Nephron (organoid): ENCODE measurements around the gene H3-3A.

Source experiments
- H3K27ac Mint-ChIP-seq, 3 experiments: 2 replicates each; pipeline ENCODE4 v1.8.0; 2020; ENCODE audit warnings: mixed read lengths in 3 of 3, mild to moderate bottlenecking in 2 of 3, moderate library complexity in 1 of 3
- H3K27me3 Mint-ChIP-seq: 2 replicates; pipeline ENCODE4 v1.8.0; 2021; ENCODE audit warnings: low read depth, mild to moderate bottlenecking, moderate library complexity, mixed read lengths
- H3K36me3 Mint-ChIP-seq: 2 replicates; pipeline ENCODE4 v1.8.0; 2020; ENCODE audit warnings: low read depth, mixed read lengths
- H3K4me1 Mint-ChIP-seq: 2 replicates; pipeline ENCODE4 v1.8.0; 2020; ENCODE audit warnings: mixed read lengths
- H3K4me3 Mint-ChIP-seq, 3 experiments: 2 replicates each; pipeline ENCODE4 v1.8.0; 2020; ENCODE audit warnings: mild to moderate bottlenecking in 3 of 3, mixed read lengths in 3 of 3, moderate library complexity in 2 of 3
- H3K9me3 Mint-ChIP-seq: 2 replicates; pipeline ENCODE4 v1.8.0; 2020; ENCODE audit warnings: mixed read lengths
- TF ChIP-seq, protein P1 (sequence below), 3 experiments: fragments of 200-600 bp; sonication (generic); IDR thresholded peaks; one replicate each; pipeline ENCODE4 v1.5.0; 2021; ENCODE audit warnings: antibody characterized with exemption in 3 of 3; ENCODE audit not compliant: unreplicated experiment in 3 of 3

Gene H3-3A

GRCh38 chr1:226062558-226063223, at the start of gene H3-3A:
TSS of gene H3-3A (plus strand) at chr1:226062716. CDS start at chr1:226064352, 1,636 bp downstream.
- Mint-ChIP-seq H3K4me1 (peaks cover 47% of the 10 kb centered on the region), H3K27me3 (no peaks in the 10 kb centered on the region), H3K36me3 (peaks cover 49% of the 10 kb centered on the region), H3K27ac (peak within 1 kb of the TSS; percentile 99 to 100 (median 100)), H3K9me3 (no peaks in the 10 kb centered on the region), H3K4me3 (peak within 1 kb of the TSS; percentile 100)
- TF ChIP-seq, protein P1, sequence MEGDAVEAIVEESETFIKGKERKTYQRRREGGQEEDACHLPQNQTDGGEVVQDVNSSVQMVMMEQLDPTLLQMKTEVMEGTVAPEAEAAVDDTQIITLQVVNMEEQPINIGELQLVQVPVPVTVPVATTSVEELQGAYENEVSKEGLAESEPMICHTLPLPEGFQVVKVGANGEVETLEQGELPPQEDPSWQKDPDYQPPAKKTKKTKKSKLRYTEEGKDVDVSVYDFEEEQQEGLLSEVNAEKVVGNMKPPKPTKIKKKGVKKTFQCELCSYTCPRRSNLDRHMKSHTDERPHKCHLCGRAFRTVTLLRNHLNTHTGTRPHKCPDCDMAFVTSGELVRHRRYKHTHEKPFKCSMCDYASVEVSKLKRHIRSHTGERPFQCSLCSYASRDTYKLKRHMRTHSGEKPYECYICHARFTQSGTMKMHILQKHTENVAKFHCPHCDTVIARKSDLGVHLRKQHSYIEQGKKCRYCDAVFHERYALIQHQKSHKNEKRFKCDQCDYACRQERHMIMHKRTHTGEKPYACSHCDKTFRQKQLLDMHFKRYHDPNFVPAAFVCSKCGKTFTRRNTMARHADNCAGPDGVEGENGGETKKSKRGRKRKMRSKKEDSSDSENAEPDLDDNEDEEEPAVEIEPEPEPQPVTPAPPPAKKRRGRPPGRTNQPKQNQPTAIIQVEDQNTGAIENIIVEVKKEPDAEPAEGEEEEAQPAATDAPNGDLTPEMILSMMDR (IDR thresholded peaks at IDR 0.05; ENCODE audit: unreplicated experiment in 3 of 3): no peak

GRCh38 chr1:226017070-226017469, 45.4 kb upstream of the H3-3A start:
- no peaks in the 10 kb centered on the region for H3K27me3 Mint-ChIP-seq

GRCh38 chr1:226019572-226019971, 42.9 kb upstream of the H3-3A start:
- H3K4me3 Mint-ChIP-seq: no peak overlapping the region
- no peaks in the 10 kb centered on the region for H3K27me3 Mint-ChIP-seq
- no peaks in the 10 kb centered on the region for H3K36me3 Mint-ChIP-seq
- TF ChIP-seq, protein P1 (IDR thresholded peaks at IDR 0.05; ENCODE audit: unreplicated experiment in 3 of 3): no peak
- H3K27ac Mint-ChIP-seq: no peak overlapping the region
- no peaks in the 10 kb centered on the region for H3K9me3 Mint-ChIP-seq
- peaks cover 6% of the 10 kb centered on the region for H3K4me1 Mint-ChIP-seq

More at GRCh38 chr1:226017070-226017469, 45.4 kb upstream of the H3-3A start:
- no peak overlapping the region for H3K27ac Mint-ChIP-seq
- peaks cover 6% of the 10 kb centered on the region for H3K4me1 Mint-ChIP-seq
- no peak overlapping the region for H3K4me3 Mint-ChIP-seq
- H3K9me3 Mint-ChIP-seq: no peaks in the 10 kb centered on the region
- TF ChIP-seq, protein P1 (IDR thresholded peaks at IDR 0.05; ENCODE audit: unreplicated experiment in 3 of 3): no peak
- no peaks in the 10 kb centered on the region for H3K36me3 Mint-ChIP-seq

- TF ChIP-seq, protein P1 (IDR thresholded peaks at IDR 0.05; ENCODE audit: unreplicated experiment in 3 of 3): no peak
- Mint-ChIP-seq H3K27ac (no peak overlapping the region), H3K9me3 (no peaks in the 10 kb centered on the region), H3K27me3 (no peaks in the 10 kb centered on the region), H3K36me3 (no peaks in the 10 kb centered on the region), H3K4me1 (peaks cover 6% of the 10 kb centered on the region), H3K4me3 (no peak overlapping the region)
Observed at GRCh38 chr1:226021401-226021800, 41.1 kb upstream of the H3-3A start.

- Mint-ChIP-seq H3K27ac (no peak overlapping the region), H3K9me3 (no peaks in the 10 kb centered on the region), H3K27me3 (no peaks in the 10 kb centered on the region), H3K4me1 (peaks cover 6% of the 10 kb centered on the region), H3K36me3 (no peaks in the 10 kb centered on the region), H3K4me3 (no peak overlapping the region)
- TF ChIP-seq, protein P1 (IDR thresholded peaks at IDR 0.05; ENCODE audit: unreplicated experiment in 3 of 3): no peak
Observed at GRCh38 chr1:226021801-226022200, 40.7 kb upstream of the H3-3A start.

DNA sequence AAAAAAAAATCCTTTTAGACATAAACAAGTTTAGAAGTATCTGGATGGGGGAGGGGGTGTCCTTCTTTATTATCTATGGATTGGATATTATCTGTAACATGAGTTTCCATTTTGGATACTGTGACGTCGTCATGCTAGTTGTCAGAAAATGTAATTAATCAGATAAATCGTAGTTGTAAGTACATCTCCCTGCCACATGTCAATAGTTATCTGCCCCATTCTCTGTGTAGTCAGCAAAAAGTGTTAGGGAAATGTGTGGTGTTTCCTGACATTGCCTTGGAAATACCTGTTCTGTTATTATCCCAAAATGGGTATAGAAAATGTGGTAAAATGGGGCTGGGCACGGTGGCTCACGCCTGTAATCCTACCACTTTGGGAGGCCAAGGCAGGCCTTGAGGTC, 38.8 kb upstream of the H3-3A start:
- Mint-ChIP-seq H3K27me3 (no peaks in the 10 kb centered on the region), H3K36me3 (no peaks in the 10 kb centered on the region)

More for the DNA sequence above, 38.8 kb upstream of the H3-3A start:
- Mint-ChIP-seq H3K9me3 (no peaks in the 10 kb centered on the region), H3K27ac (no peak overlapping the region), H3K4me3 (no peak overlapping the region), H3K4me1 (peaks cover 6% of the 10 kb centered on the region)
- TF ChIP-seq, protein P1 (IDR thresholded peaks at IDR 0.05; ENCODE audit: unreplicated experiment in 3 of 3): no peak
